Measurements from ENCODE around the gene GLTP. TPM values are rescaled to one million over a fixed set of nuclear protein-coding genes. Genes with fewer than 3 reads are reported as not detected.

The GLTP gene
- total and polyA plus RNA-seq, 3 donors from 2014 or later: 20.0 to 27.1 (median 23.1) TPM

GRCh38 chr12:109879351-109880042, 844 bp downstream of the GLTP start:
- peak overlapping the region; percentile 73 to 76 for H3K4me3 ChIP-seq
- whole genome bisulfite sequencing, 2 donors: 0 to 3% methylated on average over 13 of the region's 13 CpGs
- TF ChIP-seq CTCF (IDR thresholded peaks at IDR 0.05) (no peak), POLR2A (IDR thresholded peaks at IDR 0.05) (no peak)
- intact Hi-C loops (cut with DNase I; ENCODE audit: low total_unique reads): loop anchor here (10.0 kb wide), 1 partner anchor 75 kb away; no protein-coding TSS in a partner anchor
- DNase-seq: no peak
- H3K36me3 ChIP-seq (ENCODE audit: low read depth, missing control alignments): no peaks in the 10 kb centered on the region
- H3K27ac ChIP-seq: peak overlapping the region in 1 of 2 donors; percentile 53
- no peaks in the 10 kb centered on the region for H3K27me3 ChIP-seq
- H3K9me3 ChIP-seq: no peaks in the 10 kb centered on the region
- peaks cover 4% of the 10 kb centered on the region for H3K4me1 ChIP-seq

GRCh38 chr12:109878749-109879148, 1.6 kb downstream of the GLTP start:
- H3K27ac ChIP-seq: no peak overlapping the region
- TF ChIP-seq POLR2A (IDR thresholded peaks at IDR 0.05) (no peak), CTCF (IDR thresholded peaks at IDR 0.05) (no peak)
- no peaks in the 10 kb centered on the region for H3K36me3 ChIP-seq (ENCODE audit: low read depth, missing control alignments)
- intact Hi-C loops (cut with DNase I; ENCODE audit: low total_unique reads): loop anchor here (10.0 kb wide), 1 partner anchor 74 kb away; no protein-coding TSS in a partner anchor
- WGBS, 2 donors: 63 to 71% methylated on average over 5 to 7 of the region's 7 CpGs
- H3K27me3 ChIP-seq: no peaks in the 10 kb centered on the region
- no peak for DNase-seq
- peaks cover 4% of the 10 kb centered on the region for H3K4me1 ChIP-seq
- H3K9me3 ChIP-seq: no peaks in the 10 kb centered on the region
- no peak overlapping the region for H3K4me3 ChIP-seq

GRCh38 chr12:109878247-109878625, 2.1 kb downstream of the GLTP start:
- 68 to 89% methylated on average over 3 of the region's 3 CpGs for WGBS, 2 donors

GRCh38 chr12:109877504-109878246, 2.7 kb downstream of the GLTP start:
- H3K9me3 ChIP-seq: no peaks in the 10 kb centered on the region
- intact Hi-C loops (cut with DNase I; ENCODE audit: low total_unique reads): loop anchor here (10.0 kb wide), 1 partner anchor 73 kb away; no protein-coding TSS in a partner anchor
- DNase-seq: no peak
- H3K27me3 ChIP-seq: no peaks in the 10 kb centered on the region
- H3K4me3 ChIP-seq: no peak overlapping the region
- 72 to 75% methylated on average over 10 of the region's 10 CpGs for whole genome bisulfite sequencing, 2 donors
- H3K36me3 ChIP-seq (ENCODE audit: low read depth, missing control alignments): no peaks in the 10 kb centered on the region
- H3K4me1 ChIP-seq: peaks cover 4% of the 10 kb centered on the region
- no peak for TF ChIP-seq CTCF (IDR thresholded peaks at IDR 0.05)
- no peak for TF ChIP-seq POLR2A (IDR thresholded peaks at IDR 0.05)
- no peak overlapping the region for H3K27ac ChIP-seq

More at GRCh38 chr12:109878247-109878625, 2.1 kb downstream of the GLTP start:
- Histone ChIP-seq H3K9me3 (no peaks in the 10 kb centered on the region), H3K36me3 (ENCODE audit: low read depth, missing control alignments) (no peaks in the 10 kb centered on the region), H3K4me1 (peaks cover 4% of the 10 kb centered on the region), H3K27me3 (no peaks in the 10 kb centered on the region), H3K27ac (no peak overlapping the region), H3K4me3 (no peak overlapping the region)
- no peak for DNase-seq
- intact Hi-C loops (cut with DNase I; ENCODE audit: low total_unique reads): loop anchor here (10.0 kb wide), 1 partner anchor 73 kb away; no protein-coding TSS in a partner anchor
- no peak for TF ChIP-seq CTCF (IDR thresholded peaks at IDR 0.05)
- no peak for TF ChIP-seq POLR2A (IDR thresholded peaks at IDR 0.05)
